ENCODE results near the gene CORO2A. TPM values are rescaled to one million over a fixed set of nuclear protein-coding genes. Genes with fewer than 3 reads are reported as not detected.

The CORO2A gene
- total and polyA plus RNA-seq, 2 donors (not counting 3 experiments of a cell fraction or from before 2014, with no cell fraction given): 0.35 to 0.53 TPM

- no peak for TF ChIP-seq MAX (IDR thresholded peaks at IDR 0.05; ENCODE audit: insufficient read depth, insufficient read length)
- no peak for TF ChIP-seq POLR2A (IDR thresholded peaks at IDR 0.05; ENCODE audit: low read depth, low read length)
- TF ChIP-seq FOS (IDR thresholded peaks at IDR 0.05; ENCODE audit: borderline replicate concordance, insufficient read depth, low read length): no peak
- TF ChIP-seq GATA2 (IDR thresholded peaks at IDR 0.05; ENCODE audit: insufficient read depth, insufficient read length, low read depth, low read length): no peak
- no peak for TF ChIP-seq MYC (IDR thresholded peaks at IDR 0.05; ENCODE audit: low read depth, low read length)
- no peak for TF ChIP-seq JUN (IDR thresholded peaks at IDR 0.05; ENCODE audit: borderline replicate concordance, insufficient read depth, insufficient read length, low read depth)
- TF ChIP-seq CTCF (IDR thresholded peaks at IDR 0.05; ENCODE audit: extremely low read depth in 1 of 2, insufficient read depth in 1 of 2, low read depth in 1 of 2, low read length in 2 of 2): no peak
- no peak for TF ChIP-seq EZH2 (IDR thresholded peaks at IDR 0.05; ENCODE audit: borderline replicate concordance, low read depth, low read length, severe bottlenecking)
- no peak for TF ChIP-seq POLR2AphosphoS5 (IDR thresholded peaks at IDR 0.05; ENCODE audit: insufficient read depth, low read depth, low read length)
- DNase-seq (ENCODE audit: low read depth, low spot score) (no peak), FAIRE-seq (no peak)
- no peak overlapping the region for H3K27ac ChIP-seq (ENCODE audit: insufficient read depth, low read depth, low read length)
- H3K9me1 ChIP-seq (replicated peaks; ENCODE audit: control insufficient read depth, extremely low read depth, insufficient read depth, low read length): no peaks in the 10 kb centered on the region
- no peaks in the 10 kb centered on the region for H4K20me1 ChIP-seq (replicated peaks; ENCODE audit: control insufficient read depth, extremely low read depth, insufficient read depth, low read length)
- H3K4me2 ChIP-seq (ENCODE audit: insufficient read depth, low read length): no peak overlapping the region
- no peaks in the 10 kb centered on the region for H3K79me2 ChIP-seq (ENCODE audit: control insufficient read depth, insufficient read depth, low read length)
- H3K36me3 ChIP-seq (ENCODE audit: control insufficient read depth in 2 of 2, extremely low read depth in 1 of 2, insufficient read depth in 2 of 2, low read length in 2 of 2): no peaks in the 10 kb centered on the region
- ChIA-PET POLR2A (no interaction called here), CTCF (no interaction called here)
- H2AFZ ChIP-seq (ENCODE audit: low read depth, low read length): no peak overlapping the region
- H3K9me3 ChIP-seq (replicated peaks; ENCODE audit: control insufficient read depth, insufficient read depth, low read length): no peaks in the 10 kb centered on the region
- no peaks in the 10 kb centered on the region for H3K4me1 ChIP-seq (ENCODE audit: control insufficient read depth, extremely low read depth, insufficient read depth, low read length)
- no peak overlapping the region for H3K4me3 ChIP-seq (replicated peaks in 1 of 3; ENCODE audit: insufficient read depth in 1 of 3, low read depth in 1 of 3, low read length in 3 of 3)
- no peak overlapping the region for H3K9ac ChIP-seq (replicated peaks; ENCODE audit: extremely low read depth, insufficient read depth, low read length)
- dilution Hi-C loops (cut with MboI; ENCODE audit: extremely low pct_ligation_motif_present, low sequenced_read_pairs) (no loop called here), intact Hi-C loops (cut with micrococcal nuclease) (no loop called here)
- no peaks in the 10 kb centered on the region for H3K27me3 ChIP-seq (ENCODE audit: control insufficient read depth in 2 of 2, insufficient read depth in 2 of 2, low read length in 2 of 2)
- no TSS peak for BruUV-seq (replicated peaks)
Measured at GRCh38 chr9:98135938-98136337, 56.5 kb downstream of the CORO2A start.
